ENCODE data around the gene HBG1. TPM values are rescaled to one million over a fixed set of nuclear protein-coding genes. Genes with fewer than 3 reads are reported as not detected.
"Not testable (repeated sequence)": the region's sequence is repeated elsewhere in the genome, so short reads cannot be mapped to it uniquely, and the experiment has no call there.

The HBG1 gene
- total RNA-seq, 1 experiment from 2014 or later: not detected

- no peak overlapping the region for H3K27ac ChIP-seq
- no peak overlapping the region for H3K4me3 ChIP-seq
- H3K9me3 ChIP-seq (replicated peaks): no peaks in the 10 kb centered on the region
- DNase-seq: no peak
- H3K36me3 ChIP-seq: no peaks in the 10 kb centered on the region
- no peaks in the 10 kb centered on the region for H3K4me1 ChIP-seq
- H3K27me3 ChIP-seq: no peaks in the 10 kb centered on the region
Observed at GRCh38 chr11:5258543-5259262, 9.0 kb upstream of the HBG1 start.

GRCh38 chr11:5257296-5257695 lies 7.6 kb upstream of the HBG1 start:
- H3K9me3 ChIP-seq (replicated peaks): no peaks in the 10 kb centered on the region
- H3K4me3 ChIP-seq: no peak overlapping the region
- no peak for DNase-seq
- no peak overlapping the region for H3K27ac ChIP-seq
- no peaks in the 10 kb centered on the region for H3K36me3 ChIP-seq
- no peaks in the 10 kb centered on the region for H3K4me1 ChIP-seq
- H3K27me3 ChIP-seq: no peaks in the 10 kb centered on the region

DNA sequence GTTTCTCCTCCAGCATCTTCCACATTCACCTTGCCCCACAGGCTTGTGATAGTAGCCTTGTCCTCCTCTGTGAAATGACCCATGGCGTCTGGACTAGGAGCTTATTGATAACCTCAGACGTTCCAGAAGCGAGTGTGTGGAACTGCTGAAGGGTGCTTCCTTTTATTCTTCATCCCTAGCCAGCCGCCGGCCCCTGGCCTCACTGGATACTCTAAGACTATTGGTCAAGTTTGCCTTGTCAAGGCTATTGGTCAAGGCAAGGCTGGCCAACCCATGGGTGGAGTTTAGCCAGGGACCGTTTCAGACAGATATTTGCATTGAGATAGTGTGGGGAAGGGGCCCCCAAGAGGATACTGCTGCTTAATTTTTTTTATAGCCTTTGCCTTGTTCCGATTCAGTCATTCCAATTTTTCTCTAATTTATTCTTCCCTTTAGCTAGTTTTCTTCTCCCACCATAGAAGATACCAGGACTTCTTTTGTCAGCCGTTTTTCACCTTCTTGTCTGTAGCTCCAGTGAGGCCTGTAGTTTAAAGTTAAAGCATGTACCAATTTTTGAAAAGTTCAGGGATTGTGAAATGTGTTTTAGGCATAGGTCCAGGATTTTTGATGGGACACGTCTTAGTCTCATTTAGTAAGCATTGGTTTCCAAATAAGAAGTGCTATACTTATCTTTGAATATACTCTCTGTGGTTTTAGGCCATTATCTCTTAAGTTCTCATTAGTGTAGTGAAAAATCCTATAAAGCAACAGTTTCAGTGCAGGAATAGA lies 5.2 kb upstream of the HBG1 start, which contains the start of gene HBG2:
Gene HBG2, minus strand, starts transcription at position 136 of the 768 bp plus-strand sequence. Its CDS starts 53 bp downstream, at position 83.
- not testable (repeated sequence) for H3K27me3 ChIP-seq; DNase-seq; H3K9me3 ChIP-seq (replicated peaks); H3K36me3 ChIP-seq; H3K4me1 ChIP-seq; H3K27ac ChIP-seq; H3K4me3 ChIP-seq

- not testable (repeated sequence) for H3K4me3 ChIP-seq; H3K36me3 ChIP-seq; H3K27ac ChIP-seq; H3K4me1 ChIP-seq; DNase-seq; H3K9me3 ChIP-seq (replicated peaks); H3K27me3 ChIP-seq
Observed at GRCh38 chr11:5254023-5254422, 4.4 kb upstream of the HBG1 start.

- not testable (repeated sequence) for H3K4me1 ChIP-seq; H3K9me3 ChIP-seq (replicated peaks); DNase-seq; H3K36me3 ChIP-seq; H3K4me3 ChIP-seq; H3K27ac ChIP-seq; H3K27me3 ChIP-seq
Observed at GRCh38 chr11:5253440-5253839, 3.8 kb upstream of the HBG1 start.

GRCh38 chr11:5252919-5253265 lies 3.2 kb upstream of the HBG1 start:
- Histone ChIP-seq H3K27me3 (no peaks in the 10 kb centered on the region), H3K27ac (no peak overlapping the region), H3K4me1 (no peaks in the 10 kb centered on the region), H3K4me3 (no peak overlapping the region), H3K9me3 (replicated peaks) (no peaks in the 10 kb centered on the region), H3K36me3 (no peaks in the 10 kb centered on the region)
- no peak for DNase-seq

DNA sequence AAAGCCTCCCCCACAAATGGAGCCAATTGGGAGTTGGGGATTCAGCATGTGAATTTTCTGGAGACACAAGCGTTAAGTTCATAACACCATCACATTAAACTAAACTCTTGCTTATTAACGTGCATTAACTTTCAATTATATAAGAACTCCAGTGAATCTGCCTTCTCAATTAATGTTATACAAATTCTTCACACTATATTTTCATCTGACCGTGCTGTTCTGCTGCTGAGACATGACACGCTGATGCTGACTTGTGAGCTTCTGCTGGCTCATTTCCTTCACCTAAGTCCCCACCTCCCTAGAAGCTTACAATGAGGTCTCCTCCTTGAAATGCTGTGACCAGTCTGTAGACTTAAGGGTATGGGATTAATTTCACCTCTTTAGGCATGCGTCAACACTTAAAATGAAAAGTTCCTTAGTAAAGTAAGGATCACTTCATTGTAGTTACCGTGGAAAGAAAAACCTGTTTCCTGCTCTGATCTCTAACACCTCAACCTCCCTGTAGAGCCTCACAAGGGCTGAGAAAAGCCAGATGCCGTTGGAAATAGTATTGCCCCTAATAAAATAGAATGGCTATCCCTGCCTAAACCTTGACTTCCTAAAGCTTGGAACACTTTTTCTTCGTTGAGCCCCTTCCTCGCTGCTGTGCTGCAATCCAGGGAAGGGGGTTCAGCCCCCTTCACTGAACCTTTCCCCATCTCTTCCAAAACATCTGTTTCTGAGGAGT lies 2.7 kb upstream of the HBG1 start:
- Histone ChIP-seq H3K4me3 (no peak overlapping the region), H3K27ac (no peak overlapping the region)
- no peak for DNase-seq

DNA sequence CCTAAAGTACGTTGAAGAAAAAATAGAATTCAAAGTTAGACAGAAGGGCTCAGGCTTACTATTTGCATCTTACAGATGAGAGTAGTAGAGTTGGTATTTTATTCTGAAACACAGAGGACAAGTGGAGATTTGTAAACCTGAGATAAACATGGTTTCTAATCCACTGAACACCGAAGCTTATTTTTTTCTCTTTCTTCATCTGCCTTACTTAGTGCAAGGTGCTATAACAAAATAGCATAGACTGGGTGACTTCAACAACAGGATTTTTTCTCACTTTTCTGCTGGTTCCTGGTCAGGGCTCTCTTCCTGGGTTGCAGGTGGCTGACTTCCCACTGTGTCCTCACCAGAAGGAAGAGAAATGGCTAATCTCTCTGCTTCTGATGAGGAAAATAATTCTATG lies 2.1 kb upstream of the HBG1 start:
- Histone ChIP-seq H3K36me3 (no peaks in the 10 kb centered on the region), H3K4me3 (no peak overlapping the region), H3K4me1 (no peaks in the 10 kb centered on the region), H3K27ac (no peak overlapping the region), H3K9me3 (replicated peaks) (no peaks in the 10 kb centered on the region), H3K27me3 (0 out of 2 replicates have a peak, but pooled peaks cover 3% of the 10 kb centered on the region)
- no peak for DNase-seq

More for the DNA sequence above, 2.7 kb upstream of the HBG1 start:
- no peaks in the 10 kb centered on the region for H3K9me3 ChIP-seq (replicated peaks)
- H3K27me3 ChIP-seq: no peaks in the 10 kb centered on the region
- H3K4me1 ChIP-seq: no peaks in the 10 kb centered on the region
- H3K36me3 ChIP-seq: no peaks in the 10 kb centered on the region

GRCh38 chr11:5250543-5251204 lies 1.0 kb upstream of the HBG1 start:
- Histone ChIP-seq H3K4me1 (no peaks in the 10 kb centered on the region), H3K36me3 (no peaks in the 10 kb centered on the region), H3K9me3 (replicated peaks) (no peaks in the 10 kb centered on the region), H3K27ac (no peak overlapping the region), H3K4me3 (no peak overlapping the region), H3K27me3 (0 out of 2 replicates have a peak, but pooled peaks cover 3% of the 10 kb centered on the region)
- no peak for DNase-seq

GRCh38 chr11:5248498-5248897 lies 1.2 kb downstream of the HBG1 start:
- not testable (repeated sequence) for H3K27ac ChIP-seq; H3K27me3 ChIP-seq; DNase-seq; H3K4me1 ChIP-seq; H3K4me3 ChIP-seq; H3K9me3 ChIP-seq (replicated peaks); H3K36me3 ChIP-seq

DNA sequence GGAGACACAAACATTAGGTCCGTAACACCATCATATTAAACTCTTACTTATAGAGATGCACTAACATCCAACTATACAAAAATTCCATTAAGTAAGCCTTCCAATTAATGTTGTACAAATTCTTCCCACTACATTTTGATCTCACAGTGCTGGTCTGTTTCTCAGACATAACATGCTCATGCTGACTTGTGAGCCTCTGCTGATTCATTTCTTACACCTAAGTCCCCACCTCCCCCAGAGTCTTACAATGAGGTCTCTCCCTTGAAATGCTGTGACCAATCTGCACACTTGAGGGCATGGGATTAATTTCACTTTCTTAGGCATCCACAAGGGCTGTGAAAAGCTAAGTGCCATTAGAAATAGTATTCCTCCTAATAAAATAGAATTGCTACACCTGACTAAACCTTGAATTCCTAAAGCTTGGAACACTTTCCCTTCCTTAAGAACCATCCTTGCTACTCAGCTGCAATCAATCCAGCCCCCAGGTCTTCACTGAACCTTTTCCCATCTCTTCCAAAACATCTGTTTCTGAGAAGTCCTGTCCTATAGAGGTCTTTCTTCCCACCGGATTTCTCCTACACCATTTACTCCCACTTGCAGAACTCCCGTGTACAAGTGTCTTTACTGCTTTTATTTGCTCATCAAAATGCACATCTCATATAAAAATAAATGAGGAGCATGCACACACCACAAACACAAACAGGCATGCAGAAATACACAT lies 2.0 kb downstream of the HBG1 start:
- H3K36me3 ChIP-seq: no peaks in the 10 kb centered on the region
- DNase-seq: no peak
- no peak overlapping the region for H3K4me3 ChIP-seq
- no peaks in the 10 kb centered on the region for H3K9me3 ChIP-seq (replicated peaks)
- 0 out of 2 replicates have a peak, but pooled peaks cover 3% of the 10 kb centered on the region for H3K27me3 ChIP-seq
- no peaks in the 10 kb centered on the region for H3K4me1 ChIP-seq
- no peak overlapping the region for H3K27ac ChIP-seq

- no peak for DNase-seq
- no peaks in the 10 kb centered on the region for H3K9me3 ChIP-seq (replicated peaks)
- no peaks in the 10 kb centered on the region for H3K4me1 ChIP-seq
- no peaks in the 10 kb centered on the region for H3K36me3 ChIP-seq
- no peak overlapping the region for H3K4me3 ChIP-seq
- H3K27ac ChIP-seq: no peak overlapping the region
- H3K27me3 ChIP-seq: 0 out of 2 replicates have a peak, but pooled peaks cover 3% of the 10 kb centered on the region
Observed at GRCh38 chr11:5246772-5247471, 2.7 kb downstream of the HBG1 start.

DNA sequence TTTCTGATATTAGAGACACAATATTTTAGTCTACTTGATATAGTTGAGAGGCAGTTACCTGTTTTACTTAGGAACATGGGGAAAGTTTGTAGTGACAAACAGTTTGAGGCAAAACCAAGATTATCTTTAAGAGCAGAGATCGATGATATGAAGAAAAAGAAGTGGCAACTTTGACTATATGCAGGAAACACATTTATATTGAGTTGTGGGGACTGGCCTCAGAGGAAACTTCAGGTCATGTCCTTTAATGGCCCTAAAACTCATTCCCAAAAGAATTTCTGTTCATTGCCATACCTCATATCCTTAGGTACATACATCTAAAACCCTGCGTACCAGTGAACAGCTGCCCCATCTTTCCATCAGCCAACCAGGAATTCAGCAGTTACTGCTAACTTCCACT lies 4.5 kb downstream of the HBG1 start:
- no peaks in the 10 kb centered on the region for H3K36me3 ChIP-seq
- no peak overlapping the region for H3K27ac ChIP-seq
- H3K9me3 ChIP-seq (replicated peaks): no peaks in the 10 kb centered on the region
- 0 out of 2 replicates have a peak, but pooled peaks cover 3% of the 10 kb centered on the region for H3K27me3 ChIP-seq
- H3K4me3 ChIP-seq: no peak overlapping the region
- DNase-seq: no peak
- no peaks in the 10 kb centered on the region for H3K4me1 ChIP-seq

DNA sequence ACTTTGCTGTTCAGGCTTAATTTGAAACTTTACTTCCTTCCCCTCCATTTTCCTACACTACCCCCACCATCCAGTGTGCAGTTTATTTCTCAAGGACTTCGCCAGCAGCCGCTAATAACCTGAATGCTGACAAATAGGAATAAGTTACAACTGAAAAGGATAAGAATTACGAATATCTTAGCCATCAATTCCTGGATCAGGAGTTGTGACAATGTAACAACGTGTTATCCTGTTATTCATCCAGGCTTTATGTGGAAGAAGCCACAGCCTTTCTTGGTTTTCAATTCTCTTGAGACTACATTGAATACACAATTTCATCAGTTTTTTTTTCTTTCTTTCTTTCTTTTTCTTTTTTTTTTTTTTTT lies 5.9 kb downstream of the HBG1 start:
- H3K27me3 ChIP-seq: 0 out of 2 replicates have a peak, but pooled peaks cover 3% of the 10 kb centered on the region
- no peaks in the 10 kb centered on the region for H3K4me1 ChIP-seq
- no peaks in the 10 kb centered on the region for H3K9me3 ChIP-seq (replicated peaks)
- no peaks in the 10 kb centered on the region for H3K36me3 ChIP-seq
- no peak for DNase-seq
- no peak overlapping the region for H3K4me3 ChIP-seq
- no peak overlapping the region for H3K27ac ChIP-seq
